Panc1 (cell line): ENCODE measurements around the gene EDDM3A. TPM values are rescaled to one million over a fixed set of nuclear protein-coding genes. Genes with fewer than 3 reads are reported as not detected.

ENCODE experiments used
- ATAC-seq: fragments of 200-7000 bp; cut with Tn5 transposase; 2 replicates; pipeline ENCODE4 v1.9.1; 2020; ENCODE audit warnings: mild to moderate bottlenecking, moderate library complexity
- Bru-seq: library from RNA; stranded (reverse); fragments of 400-500 nt; gene quantifications from one replicate; lab custom pipeline; 2021; lab: Mats Ljungman, UMichigan
- BruChase-seq, 2 experiments: library from RNA; stranded (reverse); fragments of 400-500 nt; gene quantifications; one replicate each; lab custom pipeline; 2021; lab: Mats Ljungman, UMichigan
- BruUV-seq: library from RNA; stranded (reverse); fragments of 400-500 nt; replicated peaks from 2 replicates; lab custom pipeline; 2021; lab: Mats Ljungman, UMichigan
- CTCF ChIA-PET: fragments of 300-600 bp; sonication (Branson Sonifier 250); formaldehyde crosslinking; loops from one replicate; lab custom pipeline; 2022; ENCODE audit warnings: antibody characterized with exemption; lab: Charles Lee
- POLR2A ChIA-PET: fragments of 300-600 bp; sonication (Branson Sonifier 250); formaldehyde crosslinking; loops from one replicate; lab custom pipeline; 2022; ENCODE audit warnings: antibody characterized with exemption; lab: Charles Lee
- DNase-seq: peaks from one replicate; pipeline ENCODE4 v3.0.0-alpha.2; 2010; ENCODE audit warnings: low read depth, low spot score
- H3K27ac ChIP-seq: 2 replicates; pipeline ENCODE4 v1.5.1; 2011; ENCODE audit warnings: mild to moderate bottlenecking, low read length, inconsistent platforms
- H3K27me3 ChIP-seq: fragments of 200-500 bp; sonication (Bioruptor generic); 2 replicates; pipeline ENCODE4 v1.6.0; 2014; ENCODE audit warnings: low read length, inconsistent platforms; ENCODE audit not compliant: control insufficient read depth, insufficient read depth
- H3K36me3 ChIP-seq: fragments of 200-500 bp; sonication (Bioruptor generic); 2 replicates; pipeline ENCODE4 v1.5.1; 2014; ENCODE audit warnings: inconsistent platforms, mild to moderate bottlenecking, low read length, moderate library complexity; ENCODE audit not compliant: control insufficient read depth, insufficient read depth
- H3K4me1 ChIP-seq: 2 replicates; pipeline ENCODE4 v1.5.1; 2011; ENCODE audit warnings: inconsistent platforms, mild to moderate bottlenecking, low read length, moderate library complexity; ENCODE audit not compliant: control insufficient read depth, insufficient read depth
- H3K4me3 ChIP-seq, 2 experiments: 2 replicates each; pipeline ENCODE4 v1.5.1; 2011 to 2012; ENCODE audit warnings: low read depth in 2 of 2, low read length in 2 of 2, mild to moderate bottlenecking in 2 of 2, inconsistent platforms in 1 of 2, moderate library complexity in 1 of 2
- H3K9me3 ChIP-seq: fragments of 200-500 bp; sonication (Bioruptor generic); 2 replicates; pipeline ENCODE4 v1.5.1; 2014; ENCODE audit warnings: low read depth, mild to moderate bottlenecking, inconsistent platforms, low read length, moderate library complexity; ENCODE audit not compliant: control insufficient read depth, insufficient read depth
- CTCF ChIP-seq: fragments of 450-650 bp; IDR thresholded peaks from 2 replicates; pipeline ENCODE4 v1.5.1; 2017; ENCODE audit warnings: mild to moderate bottlenecking
- POLR2AphosphoS5 ChIP-seq: IDR thresholded peaks from 2 replicates; pipeline ENCODE4 v1.6.1; 2012; ENCODE audit warnings: mild to moderate bottlenecking, low read depth, low read length, moderate library complexity
- REST ChIP-seq, 2 experiments: IDR thresholded peaks; 2 replicates each; pipeline ENCODE4 v1.6.1; 2011 to 2012; ENCODE audit warnings: low read depth in 2 of 2, control low read depth in 1 of 2, low read length in 1 of 2, mild to moderate bottlenecking in 1 of 2, moderate library complexity in 1 of 2; ENCODE audit not compliant: insufficient read depth in 1 of 2
- SIN3A ChIP-seq: IDR thresholded peaks from 2 replicates; pipeline ENCODE4 v1.6.1; 2012; ENCODE audit warnings: low read depth, mild to moderate bottlenecking, low read length, moderate library complexity, borderline replicate concordance; ENCODE audit not compliant: insufficient read depth
- TCF7L2 ChIP-seq: IDR thresholded peaks from 2 replicates; pipeline ENCODE4 v1.6.1; 2011; ENCODE audit warnings: mild to moderate bottlenecking, low read depth, low read length, inconsistent platforms
- in situ Hi-C: cut with HindIII; loops from 2 replicates; pipeline ENCODE4 v1.10.0; 2016; ENCODE audit warnings: low sequenced_read_pairs, low pct_unique_long_range_greater_than_20kb
- intact Hi-C: fragments of 100-400 bp; cut with micrococcal nuclease; formaldehyde crosslinking; loops from one replicate; pipeline ENCODE4 v1.10.0; 2022; ENCODE audit not compliant: unreplicated experiment
- long read RNA-seq: library from polyadenylated mRNA; unstranded; transcript quantifications from one replicate; pipeline ENCODE4 v2.0.0, GENCODE V29; 2021; ENCODE audit not compliant: unreplicated experiment
- polyA plus RNA-seq: library from polyadenylated mRNA; unstranded; fragments of >200 nt; gene quantifications from one replicate; pipeline ENCODE4 v1.2.1, GENCODE V29; 2012; ENCODE audit warnings: missing spikeins; ENCODE audit not compliant: insufficient read length
- total RNA-seq: library from RNA; stranded (reverse); gene quantifications from one replicate; pipeline ENCODE4 v1.2.1, GENCODE V29; 2021; ENCODE audit not compliant: unreplicated experiment

EDDM3A gene
- not detected for total RNA-seq
- not detected for polyA plus RNA-seq
- not detected for Bru-seq, nascent RNA
- BruChase-seq, experiment 1, labeled RNA remaining after a 2-hour chase = not detected
- BruChase-seq, experiment 2, labeled RNA remaining after a 6-hour chase = not detected
- long read RNA-seq = 0 reads

GRCh38 chr14:20745571-20746358, at the start of gene EDDM3A:
Gene EDDM3A (plus strand): TSS chr14:20745887. CDS start chr14:20747581, 1,694 bp downstream.
- no peaks in the 10 kb centered on the region for H3K27me3 ChIP-seq
- no peak within 1 kb of the TSS for H3K27ac ChIP-seq
- H3K36me3 ChIP-seq = no peaks in the 10 kb centered on the region
- H3K4me3 ChIP-seq = no peak within 1 kb of the TSS
- H3K9me3 ChIP-seq = no peaks in the 10 kb centered on the region
- ChIA-PET CTCF (no interaction called here), POLR2A (interaction anchor here (0.6 kb wide), 1 partner anchor 7 kb away, joined by 6 read pairs; no protein-coding TSS in a partner anchor)
- no peaks in the 10 kb centered on the region for H3K4me1 ChIP-seq
- intact Hi-C loops = no loop called here
- TF ChIP-seq REST (IDR thresholded peaks at IDR 0.05; ENCODE audit: insufficient read depth in 1 of 2, low read depth in 2 of 2, low read length in 1 of 2) = no peak
- TF ChIP-seq SIN3A = no peak
- TF ChIP-seq CTCF = no peak
- TF ChIP-seq POLR2AphosphoS5 = no peak
- no peak for TF ChIP-seq TCF7L2
- no peak for ATAC-seq
- BruUV-seq = no TSS peak
- in situ Hi-C loops = no loop called here
- DNase-seq = no peak

DNA sequence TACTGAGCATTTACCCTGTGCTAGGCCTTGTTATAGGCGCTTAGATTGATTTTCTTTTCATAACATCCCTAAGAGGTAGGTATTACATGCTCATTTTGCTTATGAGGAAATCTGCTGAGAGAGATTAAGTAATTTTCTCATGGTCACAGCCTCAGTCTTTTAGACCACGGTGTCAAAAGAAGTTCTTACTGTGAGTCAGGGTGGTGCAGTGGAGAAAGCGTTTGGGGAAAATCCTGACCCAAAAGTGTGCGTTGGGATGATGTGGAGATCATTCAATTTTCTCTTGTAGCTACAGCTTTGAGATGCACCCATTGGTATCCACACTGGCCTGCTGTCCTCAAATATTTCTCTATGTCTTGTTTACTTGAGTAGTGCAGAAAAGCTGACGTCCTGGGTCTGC, 48.9 kb upstream of the EDDM3A start:
- no peak for TF ChIP-seq REST (IDR thresholded peaks at IDR 0.05; ENCODE audit: insufficient read depth in 1 of 2, low read depth in 2 of 2, low read length in 1 of 2)
- no peak for TF ChIP-seq TCF7L2
- no peak for TF ChIP-seq SIN3A
- no peak for TF ChIP-seq POLR2AphosphoS5
- Histone ChIP-seq H3K4me1 (no peaks in the 10 kb centered on the region; the same call in 1 of the 2 replicates), H3K4me3 (no peak overlapping the region), H3K27ac (no peak overlapping the region), H3K9me3 (no peaks in the 10 kb centered on the region), H3K27me3 (no peaks in the 10 kb centered on the region), H3K36me3 (no peaks in the 10 kb centered on the region)
- ATAC-seq = no peak
- ChIA-PET POLR2A (no interaction called here), CTCF (interaction anchor here (1.0 to 1.7 kb wide), 2 partner anchors 159 to 275 kb away, joined by 5 to 6 read pairs; no protein-coding TSS in a partner anchor)
- in situ Hi-C loops (no loop called here), intact Hi-C loops (loop anchor here (2.0 to 5.0 kb wide), 2 partner anchors 158 to 276 kb away; no protein-coding TSS in a partner anchor)
- no TSS peak for BruUV-seq
- no peak for DNase-seq
